GM23338 (cell line): Measurements from ENCODE around the gene ANP32D. TPM values are rescaled to one million over a fixed set of nuclear protein-coding genes. Genes with fewer than 3 reads are reported as not detected.

ENCODE experiments used
- ATAC-seq: fragments of 200-7000 bp; cut with Tn5 transposase; 3 replicates; pipeline ENCODE4 v1.9.1; 2020
- DNase-seq: peaks from one replicate; pipeline ENCODE4 v3.0.0-alpha.2; 2015; ENCODE audit warnings: low spot score
- H2AFZ ChIP-seq: fragments of 200-600 bp; sonication (generic); 2 replicates; pipeline ENCODE4 v1.8.0; 2016; ENCODE audit warnings: antibody characterized with exemption, mild to moderate bottlenecking, moderate library complexity
- H3F3A ChIP-seq: fragments of 200-600 bp; sonication (generic); replicated peaks from 2 replicates; pipeline ENCODE4 v1.8.0; 2017; ENCODE audit warnings: antibody characterized with exemption, mixed run types, low read depth
- H3K27ac ChIP-seq: fragments of 200-600 bp; sonication (generic); 2 replicates; pipeline ENCODE4 v1.6.1; 2016; ENCODE audit warnings: low read depth
- H3K27me3 ChIP-seq: fragments of 200-600 bp; sonication (generic); 2 replicates; pipeline ENCODE4 v1.8.0; 2016; ENCODE audit warnings: mild to moderate bottlenecking, mixed run types, moderate library complexity; ENCODE audit not compliant: insufficient read depth
- H3K36me3 ChIP-seq: fragments of 200-600 bp; sonication (generic); 2 replicates; pipeline ENCODE4 v1.8.0; 2016; ENCODE audit warnings: mild to moderate bottlenecking; ENCODE audit not compliant: insufficient read depth
- H3K4me1 ChIP-seq: fragments of 200-600 bp; sonication (generic); 2 replicates; pipeline ENCODE4 v1.8.0; 2016; ENCODE audit warnings: mild to moderate bottlenecking, moderate library complexity; ENCODE audit not compliant: insufficient read depth
- H3K4me2 ChIP-seq: fragments of 200-600 bp; sonication (generic); 2 replicates; pipeline ENCODE4 v1.7.1; 2017; ENCODE audit warnings: mixed run types
- H3K4me3 ChIP-seq: fragments of 200-600 bp; sonication (generic); 2 replicates; pipeline ENCODE4 v1.6.1; 2016; ENCODE audit warnings: mixed run types
- H3K79me2 ChIP-seq: fragments of 200-600 bp; sonication (generic); replicated peaks from 2 replicates; pipeline ENCODE4 v1.8.0; 2017; ENCODE audit warnings: mild to moderate bottlenecking; ENCODE audit not compliant: insufficient read depth
- H3K9me2 ChIP-seq: fragments of 200-600 bp; sonication (generic); 2 replicates; pipeline ENCODE4 v1.8.0; 2017; ENCODE audit not compliant: insufficient read depth
- H4K20me1 ChIP-seq: fragments of 200-600 bp; sonication (generic); replicated peaks from 2 replicates; pipeline ENCODE4 v1.8.0; 2017; ENCODE audit warnings: mild to moderate bottlenecking; ENCODE audit not compliant: insufficient read depth
- H3K27ac Mint-ChIP-seq: 2 replicates; pipeline ENCODE4 v1.8.0; 2020; ENCODE audit warnings: inconsistent platforms, mild to moderate bottlenecking, moderate library complexity, mixed read lengths
- H3K27me3 Mint-ChIP-seq: 3 replicates; pipeline ENCODE4 v1.8.0; 2022; ENCODE audit warnings: low read depth, mild to moderate bottlenecking, moderate library complexity, mixed read lengths, inconsistent platforms; ENCODE audit not compliant: insufficient read depth, poor library complexity
- H3K36me3 Mint-ChIP-seq: 3 replicates; pipeline ENCODE4 v1.8.0; 2021; ENCODE audit warnings: low read depth, mild to moderate bottlenecking, inconsistent platforms, moderate library complexity, mixed read lengths
- H3K4me1 Mint-ChIP-seq: 3 replicates; pipeline ENCODE4 v1.8.0; 2020; ENCODE audit warnings: mild to moderate bottlenecking, inconsistent platforms, mixed read lengths
- H3K4me3 Mint-ChIP-seq: 3 replicates; pipeline ENCODE4 v1.8.0; 2021; ENCODE audit warnings: moderate library complexity, mild to moderate bottlenecking, inconsistent platforms, mixed read lengths
- H3K9me3 Mint-ChIP-seq: 3 replicates; pipeline ENCODE4 v1.8.0; 2020; ENCODE audit warnings: moderate library complexity, mild to moderate bottlenecking, inconsistent platforms, mixed read lengths
- CREB1 ChIP-seq: fragments of 250-450 bp; sonication (Bioruptor Pico); IDR thresholded peaks from 2 replicates; pipeline ENCODE4 v1.5.0; 2020; ENCODE audit warnings: low read depth, mild to moderate bottlenecking, moderate library complexity
- CTCF ChIP-seq, 2 experiments: fragments of 200-600 bp in 1 of 2; sonication (generic) in 1 of 2; conservative IDR thresholded peaks; 2 replicates each; pipeline versions ENCODE4 v1.5.1 to v1.6.1; 2016 to 2017; ENCODE audit warnings: antibody characterized with exemption in 2 of 2, low read depth in 2 of 2, mild to moderate bottlenecking in 2 of 2, moderate library complexity in 1 of 2
- ETS1 ChIP-seq: IDR thresholded peaks from 2 replicates; pipeline ENCODE4 v1.6.1; 2016; ENCODE audit warnings: antibody characterized with exemption
- EZH2 ChIP-seq: fragments of 200-600 bp; sonication (generic); IDR thresholded peaks from one replicate; pipeline ENCODE4 v1.8.0; 2017; ENCODE audit warnings: antibody characterized with exemption, mild to moderate bottlenecking, low read depth; ENCODE audit not compliant: unreplicated experiment
- EZH2phosphoT487 ChIP-seq: fragments of 200-600 bp; sonication (generic); IDR thresholded peaks from one replicate; pipeline ENCODE4 v1.8.1; 2018; ENCODE audit warnings: antibody characterized with exemption; ENCODE audit not compliant: unreplicated experiment
- JUNB ChIP-seq: IDR thresholded peaks from one replicate; pipeline ENCODE4 v1.6.1; 2016; ENCODE audit warnings: antibody characterized with exemption; ENCODE audit not compliant: unreplicated experiment
- NANOG ChIP-seq: IDR thresholded peaks from 2 replicates; pipeline ENCODE4 v1.6.1; 2016; ENCODE audit warnings: antibody characterized with exemption, borderline replicate concordance
- POLR2AphosphoS5 ChIP-seq: IDR thresholded peaks from 2 replicates; pipeline ENCODE4 v1.6.1; 2016; ENCODE audit warnings: antibody characterized with exemption, low read depth
- REST ChIP-seq: IDR thresholded peaks from one replicate; pipeline ENCODE4 v1.6.1; 2018; ENCODE audit warnings: antibody characterized with exemption; ENCODE audit not compliant: unreplicated experiment
- STAT1 ChIP-seq: IDR thresholded peaks from one replicate; pipeline ENCODE4 v1.6.1; 2016; ENCODE audit warnings: antibody characterized with exemption; ENCODE audit not compliant: unreplicated experiment
- ZNF114 ChIP-seq: fragments of 250-450 bp; sonication (Bioruptor Pico); IDR thresholded peaks from 2 replicates; pipeline ENCODE4 v1.5.0; 2020; ENCODE audit warnings: mild to moderate bottlenecking, moderate library complexity
- ZNF331 ChIP-seq: fragments of 250-450 bp; sonication (Bioruptor Pico); IDR thresholded peaks from 2 replicates; pipeline ENCODE4 v1.5.0; 2020; ENCODE audit warnings: low read depth, mild to moderate bottlenecking, moderate library complexity
- ZNF462 ChIP-seq: fragments of 250-450 bp; sonication (Bioruptor Pico); IDR thresholded peaks from 2 replicates; pipeline ENCODE4 v1.5.0; 2020; ENCODE audit warnings: mild to moderate bottlenecking, moderate library complexity
- polyA plus RNA-seq: library from polyadenylated mRNA; unstranded; fragments of >200 nt; fragmentation: Nextera tagmentation; extraction: Ambion mirVana; gene quantifications from 2 replicates; pipeline ENCODE4 v1.2.1, GENCODE V29; 2016
- total RNA-seq: library from RNA; depleted of rRNA; stranded (reverse); fragments of >200 nt; shearing (Covaris generic); gene quantifications from 2 replicates; pipeline ENCODE4 v1.2.3, GENCODE V29; 2014

ANP32D gene
- total and polyA plus RNA-seq, 2 experiments from 2014 or later: not detected

GRCh38 chr12:48423171-48423570, 49.2 kb upstream of the ANP32D start:
- Mint-ChIP-seq H3K27me3 (peaks cover 15% of the 10 kb centered on the region), H3K27ac (no peak overlapping the region), H3K4me3 (no peak overlapping the region), H3K9me3 (no peaks in the 10 kb centered on the region), H3K4me1 (peaks cover 25% of the 10 kb centered on the region), H3K36me3 (no peaks in the 10 kb centered on the region)
- Histone ChIP-seq H3K9me2 (0 out of 2 replicates have a peak, but pooled peaks cover 7% of the 10 kb centered on the region), H3K79me2 (no peaks in the 10 kb centered on the region), H2AFZ (no peak overlapping the region), H3K4me3 (no peak overlapping the region), H3F3A (no peaks in the 10 kb centered on the region), H3K36me3 (no peaks in the 10 kb centered on the region), H3K27ac (no peak overlapping the region), H3K27me3 (peaks cover 60% of the 10 kb centered on the region), H3K4me1 (peaks cover 6% of the 10 kb centered on the region; the same call in 1 of the 2 replicates), H3K4me2 (no peak overlapping the region), H4K20me1 (no peaks in the 10 kb centered on the region)
- ATAC-seq (no peak), DNase-seq (no peak)
- no peak for TF ChIP-seq ZNF462 (CRISPR knock-in tag)
- no peak for TF ChIP-seq STAT1
- no peak for TF ChIP-seq JUNB
- no peak for TF ChIP-seq CREB1 (CRISPR knock-in tag)
- no peak for TF ChIP-seq CTCF (conservative IDR thresholded peaks at IDR 0.05; ENCODE audit: low read depth in 2 of 2)
- no peak for TF ChIP-seq EZH2phosphoT487
- TF ChIP-seq ZNF331 (CRISPR knock-in tag): no peak
- no peak for TF ChIP-seq ZNF114 (CRISPR knock-in tag)
- TF ChIP-seq NANOG: no peak
- no peak for TF ChIP-seq REST
- no peak for TF ChIP-seq ETS1
- no peak for TF ChIP-seq EZH2
- TF ChIP-seq POLR2AphosphoS5: no peak
